Loucy (cell line): ENCODE results near the gene ZNF541.

Experiments
- H2AFZ ChIP-seq: fragments of 200-600 bp; sonication (generic); 2 replicates; pipeline ENCODE4 v1.6.0; 2016; ENCODE audit warnings: antibody characterized with exemption, mild to moderate bottlenecking, low read length, moderate library complexity
- H3F3A ChIP-seq: fragments of 200-600 bp; 2 replicates; pipeline ENCODE4 v1.6.0; 2016; ENCODE audit warnings: antibody characterized with exemption, low read depth, mild to moderate bottlenecking
- H3K27me3 ChIP-seq: fragments of 200-600 bp; sonication (generic); 2 replicates; pipeline ENCODE4 v1.6.1; 2014; ENCODE audit warnings: low read length, mild to moderate bottlenecking; ENCODE audit not compliant: insufficient read depth, poor library complexity, severe bottlenecking
- H3K36me3 ChIP-seq: fragments of 200-600 bp; sonication (generic); 2 replicates; pipeline ENCODE4 v1.6.1; 2016; ENCODE audit warnings: low read length; ENCODE audit not compliant: insufficient read depth
- H3K4me1 ChIP-seq: fragments of 200-600 bp; sonication (generic); 2 replicates; pipeline ENCODE4 v1.5.1; 2014; ENCODE audit warnings: low read length, mild to moderate bottlenecking; ENCODE audit not compliant: insufficient read depth, poor library complexity, severe bottlenecking
- H3K4me2 ChIP-seq: fragments of 200-600 bp; sonication (generic); 2 replicates; pipeline ENCODE4 v1.6.0; 2014; ENCODE audit warnings: antibody characterized with exemption, low read length, low read depth, mild to moderate bottlenecking; ENCODE audit not compliant: poor library complexity, severe bottlenecking
- H3K4me3 ChIP-seq: fragments of 200-600 bp; sonication (generic); 2 replicates; pipeline ENCODE4 v1.5.1; 2014; ENCODE audit warnings: low read length, mild to moderate bottlenecking, mixed read lengths; ENCODE audit not compliant: poor library complexity, severe bottlenecking
- H3K79me2 ChIP-seq: fragments of 200-600 bp; sonication (generic); 2 replicates; pipeline ENCODE4 v1.6.1; 2014; ENCODE audit warnings: low read length; ENCODE audit not compliant: insufficient read depth
- H3K9ac ChIP-seq: fragments of 200-600 bp; sonication (generic); 2 replicates; pipeline ENCODE4 v1.6.0; 2014; ENCODE audit warnings: mild to moderate bottlenecking, low read depth, low read length, moderate library complexity; ENCODE audit not compliant: poor library complexity, severe bottlenecking
- H3K9me2 ChIP-seq: fragments of 200-600 bp; sonication (generic); replicated peaks from 2 replicates; pipeline ENCODE4 v1.6.1; 2016; ENCODE audit warnings: low read depth, low read length, mixed read lengths
- H3K9me3 ChIP-seq: fragments of 200-600 bp; sonication (generic); 2 replicates; pipeline ENCODE4 v1.6.1; 2014; ENCODE audit warnings: mild to moderate bottlenecking, antibody characterized with exemption, low read length, low read depth; ENCODE audit not compliant: insufficient read depth
- H4K20me1 ChIP-seq: fragments of 200-600 bp; sonication (generic); 2 replicates; pipeline ENCODE4 v1.6.0; 2014; ENCODE audit warnings: antibody characterized with exemption, low read length, mild to moderate bottlenecking; ENCODE audit not compliant: insufficient read depth, poor library complexity, severe bottlenecking
- CTCF ChIP-seq: fragments of 200-600 bp; sonication (generic); conservative IDR thresholded peaks from 2 replicates; pipeline ENCODE4 v1.5.1; 2014; ENCODE audit warnings: mild to moderate bottlenecking, antibody characterized with exemption, low read length
- EZH2phosphoT487 ChIP-seq: fragments of 200-600 bp; IDR thresholded peaks from 2 replicates; pipeline ENCODE4 v1.6.1; 2018; ENCODE audit warnings: antibody characterized with exemption, mild to moderate bottlenecking, moderate library complexity, borderline replicate concordance

The ZNF541 gene

GRCh38 chr19:47542030-47542475 lies 30.9 kb downstream of the ZNF541 start:
- H3K4me2 ChIP-seq = peak overlapping the region; percentile 22
- no peak overlapping the region for H2AFZ ChIP-seq
- H3K36me3 ChIP-seq = no peaks in the 10 kb centered on the region

GRCh38 chr19:47541518-47541917 lies 31.4 kb downstream of the ZNF541 start:
- no peaks in the 10 kb centered on the region for H3K36me3 ChIP-seq
- peaks cover 10% of the 10 kb centered on the region for H3K4me1 ChIP-seq
- no peak overlapping the region for H3K9ac ChIP-seq
- H3K9me3 ChIP-seq = no peaks in the 10 kb centered on the region
- peak overlapping the region; percentile 22 for H3K4me2 ChIP-seq
- no peak overlapping the region for H3K4me3 ChIP-seq
- no peaks in the 10 kb centered on the region for H3K79me2 ChIP-seq
- H2AFZ ChIP-seq = no peak overlapping the region
- no peaks in the 10 kb centered on the region for H3F3A ChIP-seq
- H4K20me1 ChIP-seq = no peaks in the 10 kb centered on the region
- no peaks in the 10 kb centered on the region for H3K9me2 ChIP-seq
- TF ChIP-seq CTCF (no peak), EZH2phosphoT487 (no peak)
- no peaks in the 10 kb centered on the region for H3K27me3 ChIP-seq

More at GRCh38 chr19:47542030-47542475, 30.9 kb downstream of the ZNF541 start:
- Histone ChIP-seq H3K79me2 (no peaks in the 10 kb centered on the region), H3K9me3 (no peaks in the 10 kb centered on the region), H3K4me3 (no peak overlapping the region), H3K9ac (no peak overlapping the region), H3K4me1 (peaks cover 10% of the 10 kb centered on the region), H3F3A (no peaks in the 10 kb centered on the region), H4K20me1 (no peaks in the 10 kb centered on the region), H3K27me3 (no peaks in the 10 kb centered on the region), H3K9me2 (no peaks in the 10 kb centered on the region)
- TF ChIP-seq CTCF (no peak), EZH2phosphoT487 (no peak)

- TF ChIP-seq EZH2phosphoT487 (no peak), CTCF (peak; percentile 42)
- Histone ChIP-seq H3K27me3 (no peaks in the 10 kb centered on the region), H3K36me3 (no peaks in the 10 kb centered on the region), H3K9me2 (no peaks in the 10 kb centered on the region), H3K9ac (no peak overlapping the region), H3K79me2 (no peaks in the 10 kb centered on the region), H3F3A (no peaks in the 10 kb centered on the region), H3K4me3 (no peak overlapping the region), H4K20me1 (no peaks in the 10 kb centered on the region), H3K9me3 (no peaks in the 10 kb centered on the region), H3K4me2 (no peak overlapping the region), H3K4me1 (peaks cover 10% of the 10 kb centered on the region), H2AFZ (no peak overlapping the region)
These were observed 32.2 kb downstream of the ZNF541 start for GRCh38 chr19:47540748-47541147.
